Adrenal gland (tissue), 12 donors: Measurements from ENCODE around the gene CGNL1. TPM values are rescaled to one million over a fixed set of nuclear protein-coding genes. Genes with fewer than 3 reads are reported as not detected.

ENCODE experiments used
- DNase-seq, 7 donors: peaks; one replicate each; pipeline ENCODE4 v3.0.0-alpha.2; 2019 to 2020
- H3K27ac ChIP-seq, 5 donors: fragments of 200-600 bp; sonication (generic) in 4 of 5; 1 replicate in 3 of 5; 2 replicates in 2 of 5; pipeline versions ENCODE4 v1.5.1 to v1.8.0; 2016 to 2020; ENCODE audit warnings: mild to moderate bottlenecking in 1 of 5
- H3K27me3 ChIP-seq: fragments of 200-600 bp; 2 replicates; pipeline ENCODE4 v1.8.0; 2021
- H3K36me3 ChIP-seq, 2 donors: fragments of 200-600 bp; replicated peaks in 1 of 2; 1 replicate in 1 of 2; 2 replicates in 1 of 2; pipeline versions ENCODE4 v1.5.1 to v1.8.0; 2018 to 2022
- H3K4me1 ChIP-seq, 2 donors: fragments of 200-600 bp; replicated peaks in 1 of 2; 1 replicate in 1 of 2; 2 replicates in 1 of 2; pipeline versions ENCODE4 v1.5.1 to v1.8.0; 2018 to 2021
- H3K4me3 ChIP-seq, 4 donors: fragments of 200-600 bp; sonication (generic) in 3 of 4; one replicate each; pipeline ENCODE4 v1.5.1; 2016 to 2018
- H3K9me3 ChIP-seq, 3 donors: fragments of 200-600 bp; sonication (generic) in 1 of 3; replicated peaks in 1 of 3; 1 replicate in 2 of 3; 2 replicates in 1 of 3; pipeline versions ENCODE4 v1.5.1 to v1.8.0; 2016 to 2021
- CTCF ChIP-seq, 6 experiments: fragments of 450-650 bp in 4 of 6; fragments of 200-600 bp in 2 of 6; sonication (generic) in 1 of 6; IDR thresholded peaks; 1 replicate in 5 of 6; 2 replicates in 1 of 6; pipeline versions ENCODE4 v1.5.1 to v1.8.0; 2016 to 2021; ENCODE audit warnings: antibody characterized with exemption in 6 of 6, mild to moderate bottlenecking in 2 of 6, moderate library complexity in 1 of 6
- POLR2A ChIP-seq, 2 donors: fragments of 450-650 bp; IDR thresholded peaks; one replicate each; pipeline ENCODE4 v1.6.1; 2017; ENCODE audit warnings: antibody characterized with exemption in 2 of 2, mild to moderate bottlenecking in 2 of 2, moderate library complexity in 1 of 2
- WGBS, 4 donors: extraction: QIAGEN DNeasy Blood & Tissue Kit in 2 of 4; methylation state at CpG; one replicate each; pipeline versions ENCODE4 v1.1.5 to v1.1.7; 2013 to 2017; 5-methylcytosine and 5-hydroxymethylcytosine counted together
- intact Hi-C, 2 donors: fragments of 100-400 bp; cut with DNase I; formaldehyde crosslinking; loops; one replicate each; pipeline versions ENCODE4 v1.14.1 to v1.15.0; 2022 to 2023
- polyA plus RNA-seq, 3 donors: library from polyadenylated mRNA; stranded (reverse); fragments of 200-250 nt in 2 of 3; fragments of 350-450 nt in 1 of 3; fragmentation: Illumina TruSeq in 1 of 3; extraction: RNeasy Lipid Tissue Mini Kit (QIAGEN cat#74804) in 1 of 3; gene quantifications; one replicate each; pipeline ENCODE4 v1.2.3, GENCODE V29; 2013 to 2014
- total RNA-seq, 9 donors: library from RNA; depleted of rRNA in 4 of 9; stranded (reverse); fragments of >200 nt in 4 of 9; fragments of 120-200 nt in 1 of 9; fragmentation: NEBNext Ultra II Directional in 1 of 9; extraction: Animal tissue kit (Norgen Biotek cat#: 25700) in 1 of 9; gene quantifications; one replicate each; pipeline versions ENCODE4 v1.1.0 to v1.2.4, GENCODE V29; 2013 to 2023
- donor health status: healthy with polysubstance abuse.
- donor health status: Bipolar disorder and iron deficiency.
- donor health status: DM: yes; HTN: yes; CAD: no.
- donor health status: DM: no; HTN: no; CAD: no.
- donor health status: DM: no; HTN: no; CAD: no.
- donor health status: DM: yes; HTN: yes; CAD: no.

The CGNL1 gene
- total and polyA plus RNA-seq, 12 donors: 5.2 to 49.5 (median 22.0) TPM

- H3K4me1 ChIP-seq: peaks cover 17 to 29% of the 10 kb centered on the region in 2 donors
- intact Hi-C loops: no loop called here
- H3K27ac ChIP-seq: no peak overlapping the region
- TF ChIP-seq POLR2A (IDR thresholded peaks at IDR 0.05) (no peak), CTCF (IDR thresholded peaks at IDR 0.05) (no peak)
- H3K27me3 ChIP-seq: no peaks in the 10 kb centered on the region
- no peaks in the 10 kb centered on the region for H3K36me3 ChIP-seq
- H3K9me3 ChIP-seq: no peaks in the 10 kb centered on the region
- H3K4me3 ChIP-seq: no peak overlapping the region
- DNase-seq: no peak
Measured at GRCh38 chr15:57538265-57538529, 161.9 kb downstream of the CGNL1 start.

GRCh38 chr15:57538821-57539220, 162.5 kb downstream of the CGNL1 start:
- Histone ChIP-seq H3K4me1 (peaks cover 11 to 23% of the 10 kb centered on the region in 2 donors), H3K27me3 (no peaks in the 10 kb centered on the region), H3K27ac (no peak overlapping the region), H3K36me3 (peaks cover 0 to under 1% of the 10 kb centered on the region in 2 donors), H3K9me3 (no peaks in the 10 kb centered on the region), H3K4me3 (no peak overlapping the region)
- intact Hi-C loops: no loop called here
- WGBS, 4 donors: 89 to 96% (median 94%) methylated on average over 9 of the region's 9 CpGs
- no peak for DNase-seq
- TF ChIP-seq POLR2A (IDR thresholded peaks at IDR 0.05) (no peak), CTCF (IDR thresholded peaks at IDR 0.05) (no peak)

- 87 to 96% (median 94%) methylated on average over 3 of the region's 3 CpGs for WGBS, 4 donors
- Histone ChIP-seq H3K4me1 (peaks cover 11 to 12% of the 10 kb centered on the region in 2 donors), H3K27ac (no peak overlapping the region), H3K9me3 (no peaks in the 10 kb centered on the region), H3K27me3 (no peaks in the 10 kb centered on the region), H3K4me3 (no peak overlapping the region), H3K36me3 (peaks cover 0 to 12% of the 10 kb centered on the region in 2 donors)
- TF ChIP-seq CTCF (IDR thresholded peaks at IDR 0.05) (no peak), POLR2A (IDR thresholded peaks at IDR 0.05) (no peak)
- DNase-seq: no peak
- intact Hi-C loops: no loop called here
Measured at GRCh38 chr15:57540211-57540610, 163.9 kb downstream of the CGNL1 start.

- Histone ChIP-seq H3K27me3 (no peaks in the 10 kb centered on the region), H3K36me3 (peaks cover 0 to 17% of the 10 kb centered on the region in 2 donors), H3K4me1 (peaks cover 11 to 12% of the 10 kb centered on the region in 2 donors), H3K9me3 (no peaks in the 10 kb centered on the region), H3K4me3 (no peak overlapping the region), H3K27ac (no peak overlapping the region)
- 83 to 91% (median 87%) methylated on average over 10 to 11 of the region's 11 CpGs for WGBS, 4 donors
- intact Hi-C loops: no loop called here
- TF ChIP-seq CTCF (IDR thresholded peaks at IDR 0.05): no peak
- no peak for TF ChIP-seq POLR2A (IDR thresholded peaks at IDR 0.05)
- no peak for DNase-seq
Measured at GRCh38 chr15:57540736-57541135, 164.4 kb downstream of the CGNL1 start.
